HG03575 (cell line): ENCODE data around the gene ITSN2.
"Not testable (repeated sequence)": the region's sequence is repeated elsewhere in the genome, so short reads cannot be mapped to it uniquely, and the experiment has no call there.

Experiments
- ATAC-seq: cut with Tn5 transposase; IDR thresholded peaks from one replicate; pipeline ENCODE4 v1.9.1; 2021; ENCODE audit not compliant: unreplicated experiment, insufficient number of reproducible peaks, low FRiP score; ENCODE audit errors: extremely low read depth

The ITSN2 gene

GRCh38 chr2:24205131-24205530 lies 155.2 kb downstream of the ITSN2 start:
- no peak for ATAC-seq

- no peak for ATAC-seq
Observed at GRCh38 chr2:24204505-24204904, 155.8 kb downstream of the ITSN2 start.

GRCh38 chr2:24203787-24204150 lies 156.6 kb downstream of the ITSN2 start:
- ATAC-seq: no peak

GRCh38 chr2:24203029-24203786 lies 157.1 kb downstream of the ITSN2 start:
- ATAC-seq: no peak

- ATAC-seq: no peak
Observed at GRCh38 chr2:24200799-24201198, 159.5 kb downstream of the ITSN2 start.

GRCh38 chr2:24199968-24200590 lies 160.3 kb downstream of the ITSN2 start:
- ATAC-seq: no peak

GRCh38 chr2:24197213-24197612 lies 163.1 kb downstream of the ITSN2 start:
- ATAC-seq: not testable (repeated sequence)

GRCh38 chr2:24191848-24192247 lies 168.5 kb downstream of the ITSN2 start:
- ATAC-seq: no peak

GRCh38 chr2:24191156-24191555 lies 169.2 kb downstream of the ITSN2 start:
- ATAC-seq: no peak

- no peak for ATAC-seq
Observed at GRCh38 chr2:24190503-24190902, 169.8 kb downstream of the ITSN2 start.

GRCh38 chr2:24189551-24189950 lies 170.8 kb downstream of the ITSN2 start:
- ATAC-seq: no peak

- no peak for ATAC-seq
Observed at GRCh38 chr2:24183366-24184069, 176.8 kb downstream of the ITSN2 start.

GRCh38 chr2:24182507-24182906 lies 177.8 kb downstream of the ITSN2 start:
- ATAC-seq: no peak

- no peak for ATAC-seq
Observed at GRCh38 chr2:24181849-24182248, 178.5 kb downstream of the ITSN2 start.

GRCh38 chr2:24179683-24180082 lies 180.7 kb downstream of the ITSN2 start:
- no peak for ATAC-seq

- ATAC-seq: no peak
Observed at GRCh38 chr2:24176326-24176725, 184.0 kb downstream of the ITSN2 start.

- no peak for ATAC-seq
Observed at GRCh38 chr2:24175631-24176187, 184.6 kb downstream of the ITSN2 start.

GRCh38 chr2:24174851-24175277 lies 185.5 kb downstream of the ITSN2 start, which contains the start of gene FAM228A:
TSS of gene FAM228A (plus strand) at chr2:24175053. CDS start at chr2:24175481, 428 bp downstream.
- ATAC-seq: no peak

GRCh38 chr2:24169023-24169422 lies 191.3 kb downstream of the ITSN2 start:
- ATAC-seq: no peak
